IMR-90 (cell line): Measurements from ENCODE around the gene ADRA2A. TPM values are rescaled to one million over a fixed set of nuclear protein-coding genes. Genes with fewer than 3 reads are reported as not detected.

ENCODE experiments used
- ATAC-seq: fragments of 200-7000 bp; cut with Tn5 transposase; 2 replicates; pipeline ENCODE4 v1.9.1; 2020; ENCODE audit warnings: low read depth, mild to moderate bottlenecking, moderate library complexity
- BruUV-seq: library from RNA; stranded (reverse); fragments of 400-500 nt; replicated peaks from 2 replicates; lab custom pipeline; 2021; lab: Mats Ljungman, UMichigan
- CTCF ChIA-PET: fragments of 300-600 bp; formaldehyde crosslinking; extraction: SDS; loops from one replicate; lab custom pipeline; 2021; ENCODE audit warnings: antibody characterized with exemption; lab: Yijun Ruan, JAX
- POLR2A ChIA-PET: fragments of 300-600 bp; sonication (Branson Sonifier 250); formaldehyde crosslinking; loops from one replicate; lab custom pipeline; 2022; ENCODE audit warnings: antibody characterized with exemption; ENCODE audit not compliant: unreplicated experiment; lab: Charles Lee
- DNase-seq: peaks from one replicate; pipeline ENCODE4 v3.0.0; 2013
- H2AFZ ChIP-seq: replicated peaks from 2 replicates; pipeline ENCODE3; 2013; ENCODE audit warnings: low read length, mild to moderate bottlenecking; ENCODE audit not compliant: poor library complexity
- H2AK5ac ChIP-seq: 2 replicates; pipeline ENCODE4 v1.6.1; 2013; ENCODE audit warnings: low read depth, low read length, inconsistent platforms
- H2AK9ac ChIP-seq: replicated peaks from 2 replicates; pipeline ENCODE3; 2013; ENCODE audit warnings: mild to moderate bottlenecking, low read depth, low read length, moderate library complexity; ENCODE audit not compliant: poor library complexity
- H2BK120ac ChIP-seq: 2 replicates; pipeline ENCODE4 v1.6.1; 2013; ENCODE audit warnings: low read depth, low read length, inconsistent platforms
- H2BK15ac ChIP-seq: 3 replicates; pipeline ENCODE4 v1.6.1; 2013; ENCODE audit warnings: low read depth, low read length, inconsistent platforms
- H2BK20ac ChIP-seq: 2 replicates; pipeline ENCODE4 v1.6.1; 2013; ENCODE audit warnings: low read depth, mild to moderate bottlenecking, inconsistent platforms, low read length, moderate library complexity
- H2BK5ac ChIP-seq: 2 replicates; pipeline ENCODE4 v1.6.1; 2013; ENCODE audit warnings: mild to moderate bottlenecking, low read depth, low read length, inconsistent platforms; ENCODE audit not compliant: poor library complexity, severe bottlenecking
- H3K14ac ChIP-seq: replicated peaks from 2 replicates; pipeline ENCODE4 v1.6.1; 2013; ENCODE audit warnings: low read depth, low read length, inconsistent platforms
- H3K18ac ChIP-seq: 2 replicates; pipeline ENCODE4 v1.6.1; 2013; ENCODE audit warnings: low read depth, low read length, control low read depth
- H3K23ac ChIP-seq: 2 replicates; pipeline ENCODE4 v1.6.1; 2013; ENCODE audit warnings: low read depth, low read length, inconsistent platforms
- H3K27ac ChIP-seq: 2 replicates; pipeline ENCODE4 v1.5.1; 2013; ENCODE audit warnings: mild to moderate bottlenecking, control low read depth, low read length; ENCODE audit not compliant: insufficient read depth
- H3K27me3 ChIP-seq: 2 replicates; pipeline ENCODE4 v1.6.1; 2013; ENCODE audit warnings: low read length; ENCODE audit not compliant: control insufficient read depth, insufficient read depth
- H3K36me3 ChIP-seq: 2 replicates; pipeline ENCODE4 v1.6.1; 2013; ENCODE audit warnings: low read length, mixed read lengths; ENCODE audit not compliant: control insufficient read depth, insufficient read depth
- H3K4ac ChIP-seq: 2 replicates; pipeline ENCODE4 v1.6.1; 2013; ENCODE audit warnings: low read depth, low read length, inconsistent platforms
- H3K4me1 ChIP-seq: 2 replicates; pipeline ENCODE4 v1.6.1; 2013; ENCODE audit warnings: low read length, mixed read lengths; ENCODE audit not compliant: control insufficient read depth, insufficient read depth
- H3K4me2 ChIP-seq: 2 replicates; pipeline ENCODE4 v1.6.1; 2013; ENCODE audit warnings: low read depth, mild to moderate bottlenecking, control low read depth, low read length, moderate library complexity
- H3K4me3 ChIP-seq: 2 replicates; pipeline ENCODE4 v1.5.1; 2013; ENCODE audit warnings: low read depth, mild to moderate bottlenecking, control low read depth, low read length, moderate library complexity; ENCODE audit not compliant: insufficient read depth
- H3K56ac ChIP-seq: 2 replicates; pipeline ENCODE4 v1.6.1; 2013; ENCODE audit warnings: low read length, inconsistent platforms; ENCODE audit not compliant: insufficient read depth; ENCODE audit errors: extremely low read depth
- H3K79me1 ChIP-seq, 2 experiments: 2 replicates each; pipeline ENCODE4 v1.6.1; 2013; ENCODE audit warnings: low read length in 2 of 2, inconsistent platforms in 1 of 2, low read depth in 1 of 2
- H3K9ac ChIP-seq: 2 replicates; pipeline ENCODE4 v1.6.1; 2013; ENCODE audit warnings: low read depth, low read length, control low read depth
- H3K9me1 ChIP-seq: 2 replicates; pipeline ENCODE4 v1.6.1; 2013; ENCODE audit warnings: low read length, inconsistent platforms; ENCODE audit not compliant: insufficient read depth
- H3K9me3 ChIP-seq: 2 replicates; pipeline ENCODE4 v1.6.1; 2013; ENCODE audit warnings: low read length; ENCODE audit not compliant: control insufficient read depth, insufficient read depth
- H4K20me1 ChIP-seq: 2 replicates; pipeline ENCODE4 v1.6.1; 2013; ENCODE audit warnings: low read length, inconsistent platforms; ENCODE audit not compliant: insufficient read depth
- H4K5ac ChIP-seq: 2 replicates; pipeline ENCODE4 v1.6.1; 2013; ENCODE audit warnings: mild to moderate bottlenecking, low read depth, low read length, control low read depth
- H4K8ac ChIP-seq, 2 experiments: 2 replicates each; pipeline ENCODE4 v1.6.1; 2013; ENCODE audit warnings: low read depth in 2 of 2, low read length in 2 of 2, control low read depth in 1 of 2, inconsistent platforms in 1 of 2
- H4K91ac ChIP-seq: 2 replicates; pipeline ENCODE4 v1.6.1; 2013; ENCODE audit warnings: low read depth, low read length, inconsistent platforms; ENCODE audit not compliant: insufficient read depth
- BHLHE40 ChIP-seq: fragments of 150-350 bp; IDR thresholded peaks from 2 replicates; pipeline ENCODE4 v1.6.1; 2016; ENCODE audit warnings: mild to moderate bottlenecking, low read depth, low read length
- CEBPB ChIP-seq: IDR thresholded peaks from 2 replicates; pipeline ENCODE4 v1.6.1; 2012; ENCODE audit warnings: low read depth, low read length, improper control_type of control experiment
- CHD1 ChIP-seq: IDR thresholded peaks from 2 replicates; pipeline ENCODE4 v1.6.1; 2012; ENCODE audit warnings: low read depth, low read length, improper control_type of control experiment
- CTCF ChIP-seq: conservative IDR thresholded peaks from 2 replicates; pipeline ENCODE4 v1.5.1; 2012; ENCODE audit warnings: mild to moderate bottlenecking, low read depth, low read length, improper control_type of control experiment
- ELK1 ChIP-seq: fragments of 150-350 bp; IDR thresholded peaks from 2 replicates; pipeline ENCODE4 v1.6.1; 2016; ENCODE audit warnings: low read depth, mild to moderate bottlenecking, low read length, moderate library complexity, borderline replicate concordance
- FOS ChIP-seq: fragments of 150-350 bp; IDR thresholded peaks from 2 replicates; pipeline ENCODE4 v1.6.1; 2016; ENCODE audit warnings: low read depth, low read length
- MAFK ChIP-seq: IDR thresholded peaks from 2 replicates; pipeline ENCODE4 v1.6.1; 2012; ENCODE audit warnings: low read depth, low read length, improper control_type of control experiment
- MAZ ChIP-seq: IDR thresholded peaks from 2 replicates; pipeline ENCODE4 v1.6.1; 2012; ENCODE audit warnings: low read depth, mild to moderate bottlenecking, low read length, improper control_type of control experiment, moderate library complexity, borderline replicate concordance
- MXI1 ChIP-seq: IDR thresholded peaks from 2 replicates; pipeline ENCODE4 v1.6.1; 2012; ENCODE audit warnings: low read depth, mild to moderate bottlenecking, low read length, moderate library complexity, borderline replicate concordance
- NFE2L2 ChIP-seq: fragments of 150-350 bp; IDR thresholded peaks from 2 replicates; pipeline ENCODE4 v1.6.1; 2016; ENCODE audit warnings: low read depth, mild to moderate bottlenecking, low read length
- POLR2A ChIP-seq: IDR thresholded peaks from 2 replicates; pipeline ENCODE4 v1.6.1; 2012; ENCODE audit warnings: mild to moderate bottlenecking, low read depth, low read length
- RAD21 ChIP-seq: IDR thresholded peaks from 2 replicates; pipeline ENCODE4 v1.6.1; 2012; ENCODE audit warnings: low read length, improper control_type of control experiment
- RCOR1 ChIP-seq: IDR thresholded peaks from 2 replicates; pipeline ENCODE4 v1.6.1; 2012; ENCODE audit warnings: mild to moderate bottlenecking, low read length, improper control_type of control experiment; ENCODE audit not compliant: insufficient replicate concordance
- RFX5 ChIP-seq: IDR thresholded peaks from 2 replicates; pipeline ENCODE4 v1.8.0; 2012; ENCODE audit warnings: low read depth, mild to moderate bottlenecking, low read length, moderate library complexity
- USF2 ChIP-seq: fragments of 150-350 bp; IDR thresholded peaks from 2 replicates; pipeline ENCODE4 v1.6.1; 2017; ENCODE audit warnings: mild to moderate bottlenecking, antibody characterized with exemption, low read length, low read depth
- WGBS, 2 experiments: methylation state at CpG; one replicate each; pipeline versions ENCODE4 v1.1.5 to v1.1.7; 2013; ENCODE audit warnings: missing lambda C conversion rate in 2 of 2; ENCODE audit not compliant: insufficient read length in 1 of 2; ENCODE audit errors: extremely low coverage in 2 of 2; 5-methylcytosine and 5-hydroxymethylcytosine counted together
- dilution Hi-C: fragments of 300-500 bp; cut with HindIII; formaldehyde crosslinking; loops from one replicate; pipeline ENCODE4 v1.14.3; 2018; ENCODE audit warnings: low sequenced_read_pairs; ENCODE audit not compliant: unreplicated experiment
- in situ Hi-C: fragments of 300-500 bp; cut with MboI; formaldehyde crosslinking; loops from 3 replicates; pipeline ENCODE4 v1.14.3; 2019; ENCODE audit warnings: low sequenced_read_pairs, inconsistent platforms, mixed read lengths
- intact Hi-C: fragments of 100-400 bp; cut with micrococcal nuclease; formaldehyde crosslinking; loops from 2 replicates; pipeline ENCODE4 v1.10.0; 2022
- polyA plus RNA-seq, 3 experiments: library from polyadenylated mRNA; depleted of rRNA; stranded (reverse); fragments of >200 nt; gene quantifications; 2 replicates each; pipeline ENCODE4 v1.2.3, GENCODE V29; 2012; ENCODE audit warnings: low replicate concordance in 1 of 3
- total RNA-seq: library from RNA; depleted of rRNA; stranded (reverse); fragments of >200 nt; gene quantifications from 2 replicates; pipeline ENCODE4 v1.2.3, GENCODE V29; 2012

The ADRA2A gene
- total and polyA plus RNA-seq, 2 of the 4 experiments (the other 2 are of a cell fraction): not detected

- CTCF ChIA-PET: interaction anchor here (1.4 kb wide), 1 partner anchor 37 kb away, joined by 3 read pairs; the partner anchor contains the start of gene ADRA2A
- Histone ChIP-seq H3K23ac (no peak overlapping the region), H2BK5ac (no peak overlapping the region), H3K9me1 (no peaks in the 10 kb centered on the region), H4K8ac (no peak overlapping the region), H3K27me3 (no peaks in the 10 kb centered on the region), H2AK9ac (no peak overlapping the region), H3K27ac (no peak overlapping the region), H2BK120ac (no peak overlapping the region), H4K20me1 (no peaks in the 10 kb centered on the region), H3K4ac (no peak overlapping the region), H3K14ac (no peak overlapping the region), H2BK20ac (no peak overlapping the region), H3K18ac (no peak overlapping the region), H3K4me1 (no peaks in the 10 kb centered on the region), H4K91ac (no peak overlapping the region), H3K56ac (no peak overlapping the region), H4K5ac (no peak overlapping the region), H3K9me3 (no peaks in the 10 kb centered on the region), H2AK5ac (no peak overlapping the region), H3K4me3 (no peak overlapping the region), H2AFZ (no peak overlapping the region), H3K4me2 (no peak overlapping the region), H3K79me1 (no peaks in the 10 kb centered on the region), H3K36me3 (no peaks in the 10 kb centered on the region), H2BK15ac (no peak overlapping the region), H3K9ac (no peak overlapping the region)
- intact Hi-C loops: no loop called here
- DNase-seq: no peak
- dilution Hi-C loops: no loop called here
- ATAC-seq: no peak
- no TSS peak for BruUV-seq
- WGBS, 2 experiments: 50% methylated on average over 3 of the region's 12 CpGs; no CpG with 5 or more reads in 1 of the 2 experiments
- in situ Hi-C loops: no loop called here
- POLR2A ChIA-PET: no interaction called here
- no peak for TF ChIP-seq MAZ
- no peak for TF ChIP-seq RFX5
- TF ChIP-seq RCOR1: no peak
- no peak for TF ChIP-seq CHD1
- no peak for TF ChIP-seq ELK1
- TF ChIP-seq NFE2L2: no peak
- TF ChIP-seq POLR2A: no peak
- TF ChIP-seq USF2: no peak
- TF ChIP-seq CTCF: no peak
- no peak for TF ChIP-seq BHLHE40
- TF ChIP-seq FOS: no peak
- TF ChIP-seq MAFK: no peak
- no peak for TF ChIP-seq CEBPB
- TF ChIP-seq MXI1: no peak
- TF ChIP-seq RAD21: no peak
Observed at GRCh38 chr10:111113961-111114757, 37.3 kb downstream of the ADRA2A start.
